ENCODE data around the gene TBC1D21. TPM values are rescaled to one million over a fixed set of nuclear protein-coding genes. Genes with fewer than 3 reads are reported as not detected.

The TBC1D21 gene
- total and polyA plus RNA-seq, 10 of the 15 experiments (the other 5 are each of a cell fraction or from before 2014, with no cell fraction given), result not detected

DNA sequence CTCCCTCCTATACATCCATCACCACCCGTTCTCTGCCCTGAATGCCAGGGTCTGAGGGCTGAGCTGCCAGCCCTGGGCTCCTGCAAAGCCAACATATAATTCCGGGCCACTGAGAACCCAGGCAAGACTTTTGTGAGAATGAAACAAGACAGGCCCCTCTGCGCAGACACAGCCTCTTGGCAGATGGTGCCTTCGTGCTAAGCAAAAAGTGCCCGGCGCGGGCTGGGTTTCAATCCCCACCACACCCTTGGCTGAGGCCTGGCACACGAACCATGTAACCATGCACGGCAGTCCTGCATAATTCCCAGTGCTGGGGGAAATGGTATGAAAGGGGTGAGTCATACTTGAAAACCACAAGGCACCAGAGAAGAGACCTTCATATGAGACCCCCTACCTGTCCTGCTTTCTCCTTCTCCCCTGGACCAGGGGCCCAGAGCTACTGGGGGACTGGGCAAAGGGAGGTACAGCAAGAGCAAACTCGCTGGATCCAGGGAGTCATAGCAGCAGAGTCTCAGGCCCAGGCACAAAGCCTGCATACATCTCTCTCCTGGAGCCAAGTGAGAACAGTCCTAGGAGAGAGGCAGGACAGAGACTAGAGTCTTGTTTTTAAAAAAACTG is 26.8 kb downstream of the TBC1D21 start (continued):
- TF ChIP-seq, protein P1, sequence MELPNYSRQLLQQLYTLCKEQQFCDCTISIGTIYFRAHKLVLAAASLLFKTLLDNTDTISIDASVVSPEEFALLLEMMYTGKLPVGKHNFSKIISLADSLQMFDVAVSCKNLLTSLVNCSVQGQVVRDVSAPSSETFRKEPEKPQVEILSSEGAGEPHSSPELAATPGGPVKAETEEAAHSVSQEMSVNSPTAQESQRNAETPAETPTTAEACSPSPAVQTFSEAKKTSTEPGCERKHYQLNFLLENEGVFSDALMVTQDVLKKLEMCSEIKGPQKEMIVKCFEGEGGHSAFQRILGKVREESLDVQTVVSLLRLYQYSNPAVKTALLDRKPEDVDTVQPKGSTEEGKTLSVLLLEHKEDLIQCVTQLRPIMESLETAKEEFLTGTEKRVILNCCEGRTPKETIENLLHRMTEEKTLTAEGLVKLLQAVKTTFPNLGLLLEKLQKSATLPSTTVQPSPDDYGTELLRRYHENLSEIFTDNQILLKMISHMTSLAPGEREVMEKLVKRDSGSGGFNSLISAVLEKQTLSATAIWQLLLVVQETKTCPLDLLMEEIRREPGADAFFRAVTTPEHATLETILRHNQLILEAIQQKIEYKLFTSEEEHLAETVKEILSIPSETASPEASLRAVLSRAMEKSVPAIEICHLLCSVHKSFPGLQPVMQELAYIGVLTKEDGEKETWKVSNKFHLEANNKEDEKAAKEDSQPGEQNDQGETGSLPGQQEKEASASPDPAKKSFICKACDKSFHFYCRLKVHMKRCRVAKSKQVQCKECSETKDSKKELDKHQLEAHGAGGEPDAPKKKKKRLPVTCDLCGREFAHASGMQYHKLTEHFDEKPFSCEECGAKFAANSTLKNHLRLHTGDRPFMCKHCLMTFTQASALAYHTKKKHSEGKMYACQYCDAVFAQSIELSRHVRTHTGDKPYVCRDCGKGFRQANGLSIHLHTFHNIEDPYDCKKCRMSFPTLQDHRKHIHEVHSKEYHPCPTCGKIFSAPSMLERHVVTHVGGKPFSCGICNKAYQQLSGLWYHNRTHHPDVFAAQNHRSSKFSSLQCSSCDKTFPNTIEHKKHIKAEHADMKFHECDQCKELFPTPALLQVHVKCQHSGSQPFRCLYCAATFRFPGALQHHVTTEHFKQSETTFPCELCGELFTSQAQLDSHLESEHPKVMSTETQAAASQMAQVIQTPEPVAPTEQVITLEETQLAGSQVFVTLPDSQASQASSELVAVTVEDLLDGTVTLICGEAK (IDR thresholded peaks at IDR 0.05; ENCODE audit: borderline replicate concordance), result no peak
- no peak for TF ChIP-seq BHLHE40 (IDR thresholded peaks at IDR 0.05; ENCODE audit: borderline replicate concordance in 1 of 2, low read depth in 2 of 2, low read length in 1 of 2)
- TF ChIP-seq, protein P2, sequence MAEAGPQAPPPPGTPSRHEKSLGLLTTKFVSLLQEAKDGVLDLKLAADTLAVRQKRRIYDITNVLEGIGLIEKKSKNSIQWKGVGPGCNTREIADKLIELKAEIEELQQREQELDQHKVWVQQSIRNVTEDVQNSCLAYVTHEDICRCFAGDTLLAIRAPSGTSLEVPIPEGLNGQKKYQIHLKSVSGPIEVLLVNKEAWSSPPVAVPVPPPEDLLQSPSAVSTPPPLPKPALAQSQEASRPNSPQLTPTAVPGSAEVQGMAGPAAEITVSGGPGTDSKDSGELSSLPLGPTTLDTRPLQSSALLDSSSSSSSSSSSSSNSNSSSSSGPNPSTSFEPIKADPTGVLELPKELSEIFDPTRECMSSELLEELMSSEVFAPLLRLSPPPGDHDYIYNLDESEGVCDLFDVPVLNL (IDR thresholded peaks at IDR 0.05; ENCODE audit: low read depth, low read length), result no peak
- TF ChIP-seq RUNX3 (IDR thresholded peaks at IDR 0.05; ENCODE audit: low read length), result no peak

DNA sequence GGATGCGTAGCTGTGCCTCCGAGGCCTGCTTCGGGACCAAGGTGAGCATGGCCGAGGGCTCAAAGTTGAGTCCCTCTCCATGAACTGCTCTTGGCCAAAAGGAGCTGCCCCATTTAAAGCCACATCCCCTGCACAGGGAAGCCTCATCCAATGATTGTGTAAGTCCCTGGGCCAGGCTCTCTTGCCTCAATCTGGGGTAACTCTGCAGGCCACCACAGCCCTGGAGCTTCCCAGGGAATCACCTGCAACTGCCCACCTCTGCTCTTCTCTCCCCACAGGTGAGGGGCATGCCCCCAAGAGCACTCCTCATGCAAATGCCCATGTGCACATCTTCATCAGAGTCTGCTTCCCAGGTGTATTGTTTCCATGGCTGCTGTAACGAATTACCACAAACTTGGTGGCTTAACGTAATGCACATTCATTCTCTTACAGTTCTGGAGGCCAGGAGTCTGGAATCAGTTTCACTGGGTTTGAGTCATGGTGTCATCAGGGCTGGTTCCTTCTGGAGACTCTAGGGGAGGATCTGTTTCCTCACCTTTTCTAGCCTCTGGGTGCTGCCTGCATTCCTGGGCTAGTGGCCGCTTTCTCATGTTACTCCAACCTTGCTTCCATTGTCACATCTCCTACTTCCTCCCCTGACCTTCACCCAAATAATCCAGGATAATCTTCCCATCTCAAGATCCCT is 27.9 kb downstream of the TBC1D21 start:
- H3K4me2 ChIP-seq (ENCODE audit: control insufficient read depth, insufficient read depth), result no peak overlapping the region
- in situ Hi-C loops (cut with MboI) (no loop called here), intact Hi-C loops (cut with micrococcal nuclease; ENCODE audit: unreplicated experiment) (no loop called here)
- no peak overlapping the region for H3K4me3 ChIP-seq
- 22% methylated on average over 7 of the region's 7 CpGs for WGBS (ENCODE audit: insufficient coverage, insufficient replicate concordance, low lambda C conversion rate, missing lambda C conversion rate)
- H2AFZ ChIP-seq (ENCODE audit: control insufficient read depth, low read depth, low read length), result no peak overlapping the region
- ATAC-seq (no peak), DNase-seq (ENCODE audit: low read depth, low spot score) (no peak), FAIRE-seq (no peak)
- H3K27ac ChIP-seq (ENCODE audit: control insufficient read depth, insufficient read depth), result no peak overlapping the region
- H3K9ac ChIP-seq (ENCODE audit: control insufficient read depth, insufficient read depth, low read length), result no peak overlapping the region
- no peak for TF ChIP-seq SMAD5 (IDR thresholded peaks at IDR 0.05; ENCODE audit: low read depth)
- no peaks in the 10 kb centered on the region for H4K20me1 ChIP-seq (ENCODE audit: control insufficient read depth, insufficient read depth)
- BruUV-seq (replicated peaks), result no TSS peak
- RAD21 ChIA-PET (ENCODE audit: unreplicated experiment), result no interaction called here
- no peaks in the 10 kb centered on the region for H3K4me1 ChIP-seq (ENCODE audit: control insufficient read depth, insufficient read depth, low read length)
- no peaks in the 10 kb centered on the region for H3K9me3 ChIP-seq (replicated peaks; ENCODE audit: control insufficient read depth, insufficient read depth, low read length)
- SMC1A ChIA-PET (ENCODE audit: uncharacterized antibody, unreplicated experiment), result no interaction called here
- H3K79me2 ChIP-seq (ENCODE audit: control insufficient read depth, insufficient read depth, low read length), result no peaks in the 10 kb centered on the region
- no peaks in the 10 kb centered on the region for H3K36me3 ChIP-seq (ENCODE audit: control insufficient read depth in 2 of 2, insufficient read depth in 2 of 2, low read length in 1 of 2)
- CTCF ChIA-PET, result no interaction called here
- H3K27me3 ChIP-seq (replicated peaks in 1 of 2; ENCODE audit: control insufficient read depth in 2 of 2, insufficient read depth in 2 of 2, low read length in 1 of 2), result peaks cover 0 to 3% of the 10 kb centered on the region in 2 experiments; a peak in 2 of 4 replicates
- POLR2A ChIA-PET, result no interaction called here
